ENCODE measurements around the gene SMIM33.
A peak's percentile ranks its signal among the peaks of the same experiment; 100 is the strongest.
"Not testable (repeated sequence)": the region's sequence is repeated elsewhere in the genome, so short reads cannot be mapped to it uniquely, and the experiment has no call there.

The SMIM33 gene

GRCh38 chr5:139457241-139457640 lies 13.6 kb upstream of the SMIM33 start:
- DNase-seq (ENCODE audit: low read depth) = no peak

- no peak for DNase-seq (ENCODE audit: low read depth)
Observed at GRCh38 chr5:139457653-139458306, 13.0 kb upstream of the SMIM33 start.

DNA sequence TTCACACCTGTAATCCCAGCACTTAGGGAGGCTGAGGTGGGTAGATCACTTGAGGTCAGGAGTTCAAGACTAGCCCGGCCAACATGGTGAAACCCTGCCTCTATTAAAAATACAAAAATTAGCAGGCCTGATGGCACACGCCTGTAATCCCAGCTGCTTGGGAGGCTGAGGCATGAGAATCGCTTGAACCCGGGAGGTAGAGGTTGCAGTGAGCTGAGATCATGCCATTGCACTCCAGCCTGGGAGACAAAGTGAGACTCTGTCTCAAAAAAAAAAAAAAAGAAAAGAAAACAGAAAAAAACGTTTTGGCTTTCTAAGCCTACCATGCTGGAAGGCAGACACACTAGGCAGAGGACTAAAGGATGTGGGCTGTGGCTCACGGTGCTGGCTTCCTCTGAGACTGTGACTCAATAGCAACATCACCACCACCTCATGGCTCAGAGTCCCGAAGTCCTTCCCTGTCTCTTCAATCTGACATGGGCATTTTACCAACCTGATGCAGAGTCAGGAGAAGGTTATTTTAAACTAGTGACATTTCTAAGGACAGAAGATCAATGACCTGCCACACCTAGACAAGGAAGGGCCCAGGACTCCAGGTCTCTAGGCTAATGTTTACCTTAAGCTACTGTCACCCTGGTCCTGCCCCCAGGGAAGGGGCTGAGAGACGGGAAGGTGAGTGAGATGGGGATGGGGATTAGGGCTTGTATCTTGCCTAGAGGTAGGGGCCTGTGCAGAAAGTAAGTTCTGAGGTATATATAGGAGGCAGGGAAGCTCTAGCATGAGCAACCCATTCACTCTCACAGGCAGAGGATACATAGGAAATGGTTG lies 12.0 kb upstream of the SMIM33 start:
- no peak for DNase-seq (ENCODE audit: low read depth)

DNA sequence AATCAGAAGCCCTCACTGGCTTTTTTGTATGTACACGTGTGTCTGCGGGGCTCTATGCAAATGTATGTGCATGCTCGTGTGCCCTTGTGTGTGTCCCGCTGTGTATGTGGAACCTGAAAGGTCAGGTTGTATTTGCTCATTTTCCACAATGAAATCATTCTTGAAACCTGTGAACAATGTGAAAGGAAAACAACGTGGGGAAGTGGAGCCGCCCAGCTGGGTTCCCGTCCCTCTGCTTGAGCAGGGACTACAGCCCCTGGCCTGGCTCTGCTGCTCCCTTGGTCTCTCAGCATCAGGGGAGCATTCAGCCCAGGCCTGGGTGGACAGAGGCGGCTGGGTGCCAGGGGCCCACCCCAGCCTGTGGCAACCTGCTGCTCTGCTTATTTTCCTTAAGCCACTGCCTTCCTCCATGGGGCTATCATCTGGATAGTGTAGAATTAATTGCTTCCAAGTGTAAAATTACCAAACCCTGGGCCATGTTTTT lies 11.3 kb upstream of the SMIM33 start:
- DNase-seq (ENCODE audit: low read depth) = no peak

DNA sequence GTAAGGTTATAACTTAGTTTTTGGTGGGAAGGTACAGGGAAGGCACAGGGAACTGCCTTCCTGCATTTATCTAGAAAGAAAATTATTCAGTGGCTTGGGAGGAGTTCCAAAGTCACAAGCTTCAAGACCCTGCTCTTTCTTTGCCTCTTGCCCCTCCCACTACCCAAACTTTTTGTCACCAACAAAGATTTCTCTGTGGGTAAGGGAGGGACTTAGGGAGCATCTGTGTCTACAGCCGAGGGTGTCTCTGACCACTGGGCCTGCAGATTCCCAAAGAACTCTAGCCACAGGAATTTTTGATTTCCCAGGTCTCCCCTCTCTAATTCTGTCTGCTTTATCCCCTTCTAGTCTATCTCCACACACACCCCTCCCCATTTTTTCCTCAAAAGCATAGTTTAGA lies 10.3 kb upstream of the SMIM33 start:
- no peak for DNase-seq (ENCODE audit: low read depth)

DNA sequence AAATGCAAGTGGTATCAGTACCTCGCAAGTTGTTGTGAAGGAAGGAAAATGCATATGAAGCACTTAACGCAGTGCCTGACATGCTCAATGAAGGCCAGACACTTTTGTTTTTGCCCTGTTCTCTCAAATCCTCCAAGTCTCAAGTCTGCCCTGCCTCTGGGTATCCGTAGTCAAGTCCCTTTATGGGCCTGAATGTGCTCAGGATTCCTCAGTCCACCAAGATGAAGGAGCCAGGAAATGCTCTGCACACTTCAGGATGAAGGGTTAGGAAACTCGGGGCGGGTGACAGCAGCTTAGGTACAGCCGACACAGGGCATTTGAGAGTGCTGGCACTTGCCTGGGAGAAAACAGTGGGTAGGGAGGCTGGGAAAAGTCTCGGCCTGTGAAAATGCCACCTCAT lies 9.6 kb upstream of the SMIM33 start:
- no peak for DNase-seq (ENCODE audit: low read depth)

DNA sequence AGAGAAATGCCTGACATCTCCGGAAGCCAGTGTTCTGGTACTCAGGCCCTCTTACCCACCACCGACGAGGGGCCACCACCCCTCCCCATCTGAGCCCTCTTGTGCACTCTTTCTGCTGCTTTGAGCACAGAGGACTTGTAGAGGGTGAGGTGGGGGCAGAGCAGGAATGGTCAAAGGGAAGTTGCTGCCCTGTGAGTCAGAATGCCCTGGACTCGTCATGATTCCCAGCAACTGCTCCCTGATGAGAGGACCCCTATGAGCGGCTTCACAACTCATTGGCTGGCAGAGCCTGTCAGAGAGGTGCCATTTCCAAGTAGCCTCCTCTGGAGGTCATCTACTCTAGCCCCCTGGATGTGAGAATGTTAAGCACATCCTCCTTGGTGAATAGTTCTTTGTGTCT lies 9.1 kb upstream of the SMIM33 start:
- DNase-seq (ENCODE audit: low read depth) = no peak

DNA sequence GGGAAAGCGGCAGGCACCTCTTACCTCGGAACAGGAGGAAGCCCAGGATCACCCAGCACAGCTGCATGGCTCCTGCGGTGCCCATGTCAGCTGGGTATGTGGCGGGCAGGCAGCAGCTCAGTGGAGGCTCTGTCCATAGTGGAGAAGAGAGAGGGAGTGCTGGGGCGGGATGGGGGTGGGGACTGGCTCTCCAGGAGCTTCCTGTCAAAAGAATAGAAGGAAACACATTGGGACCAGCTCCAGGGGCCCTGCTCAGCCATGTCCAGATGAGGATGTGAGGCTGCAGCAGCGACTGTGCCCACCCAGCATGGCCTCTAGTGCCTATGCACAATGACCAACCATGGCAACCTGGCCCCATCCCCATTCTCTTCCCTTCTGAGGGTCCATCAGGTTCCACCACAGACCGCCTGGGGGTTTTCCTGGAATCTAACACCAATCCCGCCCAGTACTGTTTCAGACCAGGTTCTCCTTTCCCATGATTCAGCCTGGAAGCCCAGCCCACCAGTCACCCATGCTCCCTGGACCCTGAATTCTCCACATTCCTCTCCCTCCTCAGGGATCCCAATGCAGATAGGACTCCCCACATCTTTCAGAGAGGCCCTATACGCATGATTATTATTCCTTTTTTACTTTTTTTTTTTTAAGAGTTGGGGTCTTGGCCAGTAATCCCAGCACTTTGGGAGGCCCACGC lies 8.1 kb upstream of the SMIM33 start, which contains the start of gene ECSCR:
TSS of gene ECSCR (minus strand) at position 158 of the 691 bp plus-strand sequence. CDS start at position 85, 73 bp downstream.
- no peak for DNase-seq (ENCODE audit: low read depth)

DNA sequence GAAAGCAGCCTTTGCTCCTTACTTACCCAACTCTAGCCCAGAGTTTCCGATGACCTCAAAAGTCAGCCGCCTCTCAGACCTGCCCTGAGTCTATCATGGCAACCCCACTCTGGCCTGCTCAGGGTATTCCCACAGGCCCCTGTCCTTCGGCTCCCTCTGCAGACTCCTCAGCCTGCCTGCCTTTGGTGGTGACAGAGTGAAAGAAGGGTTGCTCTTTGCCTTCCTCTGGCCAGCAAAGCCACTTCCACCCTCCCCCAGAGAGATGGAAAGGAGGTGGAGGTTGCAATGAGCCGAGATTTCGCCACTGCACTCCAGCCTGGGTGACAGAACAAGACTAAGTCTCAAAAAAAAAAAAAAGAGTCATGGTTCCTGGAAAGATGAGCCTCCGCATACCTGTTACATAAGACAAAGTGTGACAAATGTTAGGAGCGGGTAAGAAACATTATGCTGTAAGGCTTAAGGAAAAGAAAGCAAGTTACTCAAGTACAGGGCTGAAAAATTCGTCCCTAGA lies 2.3 kb upstream of the SMIM33 start:
- no peak for DNase-seq (ENCODE audit: low read depth)

DNA sequence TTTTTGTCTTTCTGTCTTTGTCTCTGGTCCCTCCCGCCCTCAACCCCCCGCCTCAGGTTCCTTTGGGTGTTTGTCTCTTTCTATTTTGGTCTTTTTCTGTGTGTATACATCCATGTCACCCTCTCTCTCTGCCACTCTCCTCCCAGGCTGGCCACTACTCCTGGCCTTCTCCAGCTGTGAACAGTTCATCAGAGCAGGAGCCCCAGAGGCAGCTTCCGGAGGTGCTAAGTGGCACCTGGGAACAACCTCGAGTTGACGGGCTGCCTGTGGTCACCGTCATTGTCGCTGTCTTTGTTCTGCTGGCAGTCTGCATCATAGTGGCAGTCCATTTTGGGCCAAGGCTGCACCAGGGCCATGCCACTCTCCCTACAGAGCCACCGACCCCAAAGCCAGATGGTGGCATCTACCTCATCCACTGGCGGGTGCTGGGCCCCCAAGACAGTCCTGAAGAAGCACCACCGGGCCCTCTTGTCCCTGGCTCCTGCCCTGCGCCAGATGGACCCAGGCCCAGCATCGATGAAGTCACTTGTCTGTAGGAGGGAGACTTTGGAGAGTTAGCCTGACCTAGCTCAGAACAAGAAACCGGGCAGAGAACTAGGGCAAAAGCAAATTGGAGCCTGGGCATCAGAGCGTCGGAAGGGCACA lies 1.7 kb downstream of the SMIM33 start:
- no peak for DNase-seq (ENCODE audit: low read depth)

- no peak for DNase-seq (ENCODE audit: low read depth)
Observed at GRCh38 chr5:139473105-139473504, 2.3 kb downstream of the SMIM33 start.

DNA sequence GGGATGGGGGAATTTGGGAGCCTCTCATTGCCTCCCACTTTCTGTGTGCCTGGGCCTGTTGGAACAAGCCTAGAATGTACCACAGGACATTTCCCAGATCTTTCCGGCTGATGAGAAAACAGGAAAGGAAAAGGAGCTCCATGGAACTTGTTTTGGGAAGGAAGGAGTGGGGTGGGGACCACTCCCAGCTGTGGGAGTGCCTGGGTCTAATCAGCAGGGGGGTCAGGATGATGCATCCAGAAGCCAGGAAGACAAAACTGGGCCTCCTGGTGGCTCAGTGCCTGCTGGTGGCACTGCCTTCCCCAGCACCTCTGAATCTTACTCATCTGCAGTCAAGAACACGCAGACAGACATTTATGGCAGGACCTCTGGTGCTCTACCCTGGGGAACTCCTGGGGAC lies 2.8 kb downstream of the SMIM33 start:
- no peak for DNase-seq (ENCODE audit: low read depth)

DNA sequence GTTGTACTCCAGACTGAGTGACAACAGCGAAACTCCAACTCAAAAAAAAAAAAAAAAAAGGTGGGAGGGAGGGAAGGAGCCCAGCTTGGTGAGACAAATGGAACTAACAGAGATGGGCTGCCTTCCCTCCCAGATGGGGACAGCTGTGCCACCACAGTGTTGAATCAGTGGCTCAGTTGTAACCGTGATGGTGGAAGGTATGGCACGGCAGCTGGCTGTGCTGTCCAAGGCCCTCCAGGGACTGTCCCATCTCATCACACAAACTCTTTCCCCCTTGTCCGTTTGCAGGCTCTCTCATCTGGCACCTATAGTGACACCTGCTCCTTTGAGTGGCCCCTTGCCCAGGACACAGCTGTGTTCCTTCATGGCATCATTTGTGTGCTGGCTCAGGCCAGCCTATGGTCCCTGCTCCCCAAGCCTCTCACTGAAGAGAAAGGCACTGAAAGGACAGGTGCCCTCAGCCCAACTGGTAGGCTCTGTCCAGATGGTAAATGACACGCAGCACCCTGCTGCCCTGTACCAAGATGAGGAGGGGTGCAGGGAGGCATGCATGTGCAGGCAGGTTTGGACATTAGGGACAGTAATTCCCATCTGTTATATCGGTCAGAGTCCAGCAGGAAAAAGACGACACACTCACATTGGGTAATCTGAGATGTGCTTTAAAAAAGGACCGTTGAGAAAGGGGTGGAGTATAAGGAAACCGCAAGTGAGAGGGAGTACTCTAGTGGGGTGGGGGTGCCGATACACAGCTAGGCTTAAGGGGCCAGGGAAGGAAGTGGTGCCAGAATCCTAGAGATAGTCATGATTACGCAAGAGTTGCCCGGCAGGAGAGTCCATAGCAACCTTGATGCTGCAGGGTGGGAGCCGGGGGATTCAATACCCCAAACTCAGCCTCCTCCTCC lies 4.3 kb downstream of the SMIM33 start:
- DNase-seq (ENCODE audit: low read depth) = peak; percentile 83

DNA sequence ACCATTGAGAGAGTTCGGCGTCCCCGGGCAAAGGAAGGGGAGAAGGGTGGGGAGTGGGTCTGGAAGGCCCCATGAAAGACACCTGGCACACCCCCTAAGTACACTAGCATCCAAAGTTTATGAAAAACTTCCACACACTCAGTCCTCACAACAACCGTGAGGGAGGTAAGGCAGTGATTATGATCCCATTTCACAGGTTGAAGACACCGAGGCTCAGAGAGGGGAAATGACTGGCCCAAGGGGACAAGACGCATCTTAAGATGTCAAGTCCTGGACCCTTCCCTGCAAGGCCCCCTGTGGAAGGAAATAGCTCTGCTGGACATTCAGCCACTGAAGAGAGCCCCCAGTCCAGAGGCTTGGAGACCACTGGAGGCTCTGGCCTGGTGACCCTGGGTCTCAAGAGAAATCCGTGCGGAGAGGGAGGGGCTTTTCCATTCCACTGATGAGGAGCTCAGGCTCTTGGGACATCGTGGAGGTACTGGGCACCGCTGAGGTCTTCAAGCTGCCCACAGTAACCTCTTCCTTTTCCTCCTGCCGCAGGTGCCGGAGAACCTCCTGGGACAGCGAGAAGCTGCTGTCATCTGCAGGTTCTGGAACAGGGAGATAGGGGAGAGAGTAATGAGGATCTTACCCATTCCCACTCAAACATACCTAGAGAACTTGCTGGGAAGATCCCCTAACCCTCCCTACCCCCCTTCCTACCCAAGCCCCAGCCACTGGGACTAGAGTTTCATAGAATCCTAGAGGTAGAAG lies 5.2 kb downstream of the SMIM33 start:
- peak; percentile 66 for DNase-seq (ENCODE audit: low read depth)

- DNase-seq (ENCODE audit: low read depth) = not testable (repeated sequence)
Observed at GRCh38 chr5:139478657-139479423, 8.0 kb downstream of the SMIM33 start.

- not testable (repeated sequence) for DNase-seq (ENCODE audit: low read depth)
Observed at GRCh38 chr5:139479729-139480128, 8.9 kb downstream of the SMIM33 start.

DNA sequence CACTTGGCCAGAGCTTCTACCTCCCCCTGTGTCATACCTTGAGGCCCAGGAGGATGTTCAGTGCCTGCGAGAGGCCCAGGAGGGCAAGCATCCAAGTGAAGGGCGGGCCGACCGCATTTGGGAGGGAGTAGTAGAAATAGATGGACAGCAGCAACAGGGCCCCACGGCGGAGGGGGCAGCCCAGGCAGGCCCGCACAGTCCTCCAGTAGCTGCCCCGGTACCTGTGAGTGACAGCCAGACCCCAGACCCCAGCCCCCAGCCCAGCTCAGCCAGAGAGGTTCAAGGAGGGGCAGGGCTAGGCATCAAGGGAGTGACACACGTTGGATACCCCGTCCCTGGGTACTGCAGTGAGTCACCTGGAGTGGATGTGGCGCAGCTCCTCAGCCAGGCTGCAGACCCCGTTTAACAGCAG lies 10.3 kb downstream of the SMIM33 start:
- DNase-seq (ENCODE audit: low read depth) = no peak

DNA sequence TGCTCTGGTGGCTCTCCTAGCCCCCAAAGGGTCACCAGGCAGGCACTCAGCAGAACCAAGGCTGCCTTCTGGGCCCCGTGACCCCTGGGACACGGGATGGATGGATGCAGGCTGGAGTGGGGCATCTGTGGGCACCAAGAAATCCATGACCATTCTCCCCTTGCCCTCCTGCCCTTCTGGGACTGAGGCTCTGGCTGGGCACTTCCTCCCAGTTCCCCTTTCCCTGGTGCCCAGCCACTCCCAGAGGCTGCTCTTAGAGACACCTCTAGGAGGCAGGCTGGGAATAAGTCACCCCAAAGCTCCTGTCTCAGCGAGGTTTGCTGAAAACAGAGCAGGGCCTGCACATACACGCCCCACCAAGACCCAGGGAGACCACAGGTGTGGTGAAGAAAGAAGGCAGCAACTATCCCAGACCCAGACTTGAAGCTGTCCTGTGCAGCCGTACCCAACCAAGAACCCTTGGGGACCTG lies 10.8 kb downstream of the SMIM33 start:
- no peak for DNase-seq (ENCODE audit: low read depth)

Data from CMK (cell line).